ENCODE data around the gene SLC25A43. TPM values are rescaled to one million over a fixed set of nuclear protein-coding genes. Genes with fewer than 3 reads are reported as not detected.

SLC25A43 gene
- total RNA-seq, 2 donors from 2014 or later: 12.3 to 24.4 TPM

- Histone ChIP-seq H3K9me3 (no peaks in the 10 kb centered on the region), H3K4me3 (peak overlapping the region; percentile 83), H3K27me3 (replicated peaks; ENCODE audit: insufficient read depth) (no peaks in the 10 kb centered on the region), H3K4me1 (ENCODE audit: control insufficient read depth in 1 of 2, low read depth in 2 of 2) (peaks cover 3 to 9% of the 10 kb centered on the region in 2 donors), H3K36me3 (no peaks in the 10 kb centered on the region), H3K27ac (peak overlapping the region; percentile 71 to 81)
- DNase-seq (ENCODE audit: low spot score) (no peak), ATAC-seq (ENCODE audit: insufficient number of reproducible peaks, low FRiP score, low read depth) (no peak)
- no peak for TF ChIP-seq CTCF (IDR thresholded peaks at IDR 0.05)
Observed at GRCh38 chrX:119399772-119400101, 601 bp downstream of the SLC25A43 start.

GRCh38 chrX:119401569-119401968 lies 2.4 kb downstream of the SLC25A43 start:
- DNase-seq (ENCODE audit: low spot score) (no peak), ATAC-seq (ENCODE audit: insufficient number of reproducible peaks, low FRiP score, low read depth) (no peak)
- Histone ChIP-seq H3K9me3 (no peaks in the 10 kb centered on the region), H3K27ac (no peak overlapping the region), H3K4me3 (no peak overlapping the region), H3K36me3 (no peaks in the 10 kb centered on the region), H3K4me1 (ENCODE audit: control insufficient read depth in 1 of 2, low read depth in 2 of 2) (peaks cover 3 to 9% of the 10 kb centered on the region in 2 donors), H3K27me3 (replicated peaks; ENCODE audit: insufficient read depth) (no peaks in the 10 kb centered on the region)
- no peak for TF ChIP-seq CTCF (IDR thresholded peaks at IDR 0.05)

GRCh38 chrX:119402588-119402987 lies 3.5 kb downstream of the SLC25A43 start:
- TF ChIP-seq CTCF (IDR thresholded peaks at IDR 0.05): no peak
- no peak for ATAC-seq (ENCODE audit: insufficient number of reproducible peaks, low FRiP score, low read depth)
- Histone ChIP-seq H3K36me3 (no peaks in the 10 kb centered on the region), H3K4me3 (no peak overlapping the region), H3K27ac (no peak overlapping the region), H3K9me3 (no peaks in the 10 kb centered on the region), H3K4me1 (ENCODE audit: control insufficient read depth in 1 of 2, low read depth in 2 of 2) (peaks cover 3 to 9% of the 10 kb centered on the region in 2 donors), H3K27me3 (replicated peaks; ENCODE audit: insufficient read depth) (no peaks in the 10 kb centered on the region)
- no peak for DNase-seq (ENCODE audit: low spot score)

GRCh38 chrX:119406776-119407175 lies 7.6 kb downstream of the SLC25A43 start:
- Histone ChIP-seq H3K27ac (no peak overlapping the region), H3K27me3 (replicated peaks; ENCODE audit: insufficient read depth) (no peaks in the 10 kb centered on the region), H3K36me3 (no peaks in the 10 kb centered on the region), H3K4me3 (no peak overlapping the region), H3K4me1 (ENCODE audit: control insufficient read depth in 1 of 2, low read depth in 2 of 2) (no peaks in the 10 kb centered on the region), H3K9me3 (no peaks in the 10 kb centered on the region)
- DNase-seq (ENCODE audit: low spot score) (no peak), ATAC-seq (ENCODE audit: insufficient number of reproducible peaks, low FRiP score, low read depth) (no peak)
- no peak for TF ChIP-seq CTCF (IDR thresholded peaks at IDR 0.05)

GRCh38 chrX:119407681-119408080 lies 8.5 kb downstream of the SLC25A43 start:
- H3K27ac ChIP-seq: no peak overlapping the region
- no peaks in the 10 kb centered on the region for H3K27me3 ChIP-seq (replicated peaks; ENCODE audit: insufficient read depth)
- no peak overlapping the region for H3K4me3 ChIP-seq
- H3K4me1 ChIP-seq (ENCODE audit: control insufficient read depth in 1 of 2, low read depth in 2 of 2): no peaks in the 10 kb centered on the region
- no peak for TF ChIP-seq CTCF (IDR thresholded peaks at IDR 0.05)
- H3K36me3 ChIP-seq: no peaks in the 10 kb centered on the region
- no peak for DNase-seq (ENCODE audit: low spot score)
- no peaks in the 10 kb centered on the region for H3K9me3 ChIP-seq
- ATAC-seq (ENCODE audit: insufficient number of reproducible peaks, low FRiP score, low read depth): no peak

All from thoracic aorta (tissue), 2 donors.